Lung (tissue), 12 donors: ENCODE measurements around the gene MINK1. TPM values are rescaled to one million over a fixed set of nuclear protein-coding genes. Genes with fewer than 3 reads are reported as not detected.

Experiments
- ATAC-seq: fragments of 200-7000 bp; cut with Tn5 transposase; one replicate; pipeline ENCODE4 v1.9.1; 2020; ENCODE audit warnings: moderate number of reproducible peaks; ENCODE audit not compliant: insufficient read depth, low FRiP score
- DNase-seq, 3 donors: peaks; one replicate each; pipeline ENCODE4 v3.0.0-alpha.2; 2013 to 2017
- H3K27ac ChIP-seq, 2 donors: one replicate each; pipeline ENCODE4 v1.5.1; 2013; ENCODE audit warnings: mild to moderate bottlenecking in 2 of 2, moderate library complexity in 2 of 2, control low read depth in 1 of 2, inconsistent platforms in 1 of 2, low read depth in 1 of 2, low read length in 1 of 2
- H3K27me3 ChIP-seq, 3 donors: one replicate each; pipeline ENCODE4 v1.5.1; 2013; ENCODE audit warnings: low read length in 2 of 3; ENCODE audit not compliant: control insufficient read depth in 3 of 3, insufficient read depth in 3 of 3
- H3K36me3 ChIP-seq, 4 donors: one replicate each; pipeline ENCODE4 v1.5.1; 2013; ENCODE audit warnings: low read length in 4 of 4, mild to moderate bottlenecking in 1 of 4, moderate library complexity in 1 of 4; ENCODE audit not compliant: control insufficient read depth in 4 of 4, insufficient read depth in 4 of 4
- H3K4me1 ChIP-seq, 5 donors: one replicate each; pipeline ENCODE4 v1.5.1; 2013; ENCODE audit warnings: low read length in 5 of 5, mild to moderate bottlenecking in 2 of 5, moderate library complexity in 1 of 5; ENCODE audit not compliant: control insufficient read depth in 5 of 5, insufficient read depth in 5 of 5
- H3K4me3 ChIP-seq: one replicate; pipeline ENCODE4 v1.5.1; 2013; ENCODE audit warnings: mild to moderate bottlenecking, control low read depth, moderate library complexity
- H3K9ac ChIP-seq, 2 donors: one replicate each; pipeline ENCODE4 v1.5.1; 2013; ENCODE audit warnings: low read length in 2 of 2, control low read depth in 1 of 2; ENCODE audit not compliant: insufficient read depth in 1 of 2
- H3K9me3 ChIP-seq, 4 donors: one replicate each; pipeline ENCODE4 v1.5.1; 2013; ENCODE audit warnings: low read length in 3 of 4, mild to moderate bottlenecking in 1 of 4, moderate library complexity in 1 of 4; ENCODE audit not compliant: control insufficient read depth in 4 of 4, insufficient read depth in 3 of 4
- CTCF ChIP-seq: IDR thresholded peaks from 2 replicates; pipeline ENCODE4 v1.5.1; 2012; ENCODE audit warnings: mild to moderate bottlenecking; ENCODE audit errors: control extremely low read depth, extremely low read depth
- WGBS, 2 donors: extraction: QIAGEN DNeasy Blood & Tissue Kit; methylation state at CpG; one replicate each; pipeline ENCODE4 v1.1.7; 2013; 5-methylcytosine and 5-hydroxymethylcytosine counted together
- polyA plus RNA-seq, 2 donors: library from polyadenylated mRNA; stranded (reverse); fragments of 200-250 nt; gene quantifications; one replicate each; pipeline ENCODE4 v1.2.1, GENCODE V29; 2013
- total RNA-seq, 2 donors: library from RNA; depleted of rRNA in 1 of 2; stranded (reverse); fragments of >200 nt in 1 of 2; gene quantifications; one replicate each; pipeline ENCODE4 v1.2.1, GENCODE V29; 2014 to 2021
- donor health status: control.
- donor health status: control.
- donor health status: Bipolar disorder and iron deficiency.
- donor health status: healthy.
- donor health status: DM: yes; HTN: yes; CAD: no.

Gene MINK1
- total and polyA plus RNA-seq, 4 donors, result 36.5 to 95.4 (median 51.0) TPM

DNA sequence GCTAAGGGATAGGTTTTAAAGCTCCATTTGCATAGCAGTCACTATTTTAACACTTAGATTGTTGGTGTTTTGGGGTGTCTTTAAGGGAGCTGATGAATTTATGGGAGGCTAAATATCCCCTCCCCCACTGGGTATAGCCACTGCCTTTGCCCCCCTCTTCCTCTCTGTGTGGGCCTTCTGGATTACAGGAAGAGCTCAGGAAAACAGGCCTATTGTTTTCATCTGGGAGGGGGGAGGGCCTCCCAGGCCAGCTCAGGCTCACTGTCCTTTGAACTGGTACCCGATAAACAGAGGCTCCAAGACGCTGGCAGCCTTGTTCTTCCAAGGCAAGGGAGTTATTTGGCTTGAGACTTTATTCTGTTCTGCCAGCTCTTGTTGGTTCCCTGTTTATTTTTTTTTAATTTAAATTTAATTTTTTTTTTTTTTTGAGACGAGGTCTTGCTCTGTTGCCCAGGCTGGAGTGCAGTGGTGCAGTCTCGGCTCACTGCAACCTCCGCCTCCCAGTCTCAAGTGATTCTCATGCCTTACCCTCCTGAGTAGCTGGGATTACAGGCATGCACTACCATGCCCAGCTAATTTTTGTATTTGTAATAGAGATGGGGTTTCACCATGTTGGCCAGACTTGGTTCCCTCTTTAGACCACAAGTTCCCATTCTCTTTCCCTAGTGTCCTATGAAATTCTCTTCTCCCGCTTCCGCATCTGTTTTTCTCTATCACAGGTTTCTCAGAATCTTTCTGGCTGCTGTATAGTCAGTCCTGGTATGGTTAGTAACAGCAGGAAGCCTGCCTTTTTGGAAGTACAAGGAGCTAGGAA lies 25.1 kb downstream of the MINK1 start:
- peak in 2 of 3 donors; percentile 33 to 57 for DNase-seq
- no peak overlapping the region for H3K4me3 ChIP-seq
- peaks cover 0 to 12% (median 8%) of the 10 kb centered on the region in 4 donors for H3K36me3 ChIP-seq
- no peak for TF ChIP-seq CTCF
- H3K9me3 ChIP-seq, result no peaks in the 10 kb centered on the region
- WGBS, 2 donors, result 49 to 64% methylated on average over 7 of the region's 7 CpGs
- H3K4me1 ChIP-seq, result peaks cover 4 to 34% (median 8%) of the 10 kb centered on the region in 5 donors
- peak overlapping the region; percentile 70 to 72 for H3K27ac ChIP-seq
- H3K9ac ChIP-seq, result no peak overlapping the region
- H3K27me3 ChIP-seq, result no peaks in the 10 kb centered on the region
- no peak for ATAC-seq

GRCh38 chr17:4858882-4859260 lies 25.7 kb downstream of the MINK1 start:
- no peak overlapping the region for H3K4me3 ChIP-seq
- WGBS, 2 donors, result 22 to 46% methylated on average over 5 of the region's 5 CpGs
- peaks cover 4 to 30% (median 8%) of the 10 kb centered on the region in 5 donors for H3K4me1 ChIP-seq
- H3K27ac ChIP-seq, result peak overlapping the region; percentile 70 to 72
- H3K36me3 ChIP-seq, result peaks cover 0 to 10% (median 8%) of the 10 kb centered on the region in 4 donors
- no peak for DNase-seq
- TF ChIP-seq CTCF, result no peak
- no peaks in the 10 kb centered on the region for H3K27me3 ChIP-seq
- ATAC-seq, result no peak
- H3K9me3 ChIP-seq, result no peaks in the 10 kb centered on the region
- no peak overlapping the region for H3K9ac ChIP-seq

DNA sequence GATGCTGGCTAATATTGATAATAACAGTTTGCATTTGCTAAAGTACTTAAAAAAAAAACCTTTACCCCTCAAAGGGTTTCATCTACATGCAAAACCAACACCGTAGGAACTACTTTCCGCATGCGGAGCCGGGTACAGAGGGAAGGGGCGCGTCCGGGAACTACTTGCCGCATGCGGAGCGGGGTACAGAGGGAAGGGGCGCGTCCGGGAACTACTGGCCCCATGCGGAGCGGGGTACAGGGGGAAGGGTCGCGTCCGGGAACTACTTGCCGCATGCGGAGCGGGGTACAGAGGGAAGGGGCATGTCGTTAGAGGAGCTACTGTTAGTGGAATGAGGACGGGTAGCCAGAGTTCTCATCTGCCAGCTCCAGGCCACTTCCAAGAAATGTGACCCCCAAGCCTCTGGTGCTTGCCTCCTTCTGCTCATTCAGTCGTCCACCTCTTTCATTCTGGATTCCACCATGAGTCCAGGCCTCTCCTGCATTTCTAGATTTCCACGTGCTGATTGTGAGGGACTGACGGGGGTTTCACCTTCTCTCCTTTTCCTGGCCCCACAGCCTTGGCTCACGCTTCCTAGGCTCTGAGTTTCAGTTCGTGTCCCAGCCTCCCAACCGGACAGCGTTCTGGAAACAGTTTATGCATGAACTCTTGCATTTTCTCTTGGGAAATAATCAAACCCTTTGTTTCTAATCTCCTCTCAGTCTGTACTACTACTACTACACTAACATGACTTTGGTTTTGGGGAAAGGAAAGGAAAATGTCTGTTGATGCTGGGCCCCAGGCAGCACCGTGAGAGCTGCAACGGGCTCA lies 26.9 kb downstream of the MINK1 start:
- peaks cover 0 to 10% (median 7%) of the 10 kb centered on the region in 4 donors for H3K36me3 ChIP-seq
- 79 to 87% methylated on average over 32 of the region's 32 CpGs for WGBS, 2 donors
- peaks cover 4 to 26% (median 5%) of the 10 kb centered on the region in 5 donors for H3K4me1 ChIP-seq
- H3K9ac ChIP-seq, result no peak overlapping the region
- peak overlapping the region in 1 of 2 donors; percentile 49 for H3K27ac ChIP-seq
- TF ChIP-seq CTCF, result no peak
- no peak overlapping the region for H3K4me3 ChIP-seq
- DNase-seq (no peak), ATAC-seq (no peak)
- no peaks in the 10 kb centered on the region for H3K9me3 ChIP-seq
- no peaks in the 10 kb centered on the region for H3K27me3 ChIP-seq
